Renal cortical epithelial cell (primary cell): ENCODE data around the gene ASXL2. TPM values are rescaled to one million over a fixed set of nuclear protein-coding genes. Genes with fewer than 3 reads are reported as not detected.
"Not testable (repeated sequence)": the region's sequence is repeated elsewhere in the genome, so short reads cannot be mapped to it uniquely, and the experiment has no call there.

Experiments
- DNase-seq: peaks from one replicate; pipeline ENCODE4 v3.0.0-alpha.2; 2011; ENCODE audit warnings: low read depth
- total RNA-seq: library from RNA; depleted of rRNA; stranded (reverse); fragments of >200 nt; gene quantifications from 2 replicates; pipeline ENCODE4 v1.2.3, GENCODE V29; 2014

Gene ASXL2
- total RNA-seq, 1 donor from 2014 or later: 20.1 TPM

- DNase-seq: no peak
These were observed 141.3 kb downstream of the ASXL2 start for GRCh38 chr2:25736899-25737515.

DNA sequence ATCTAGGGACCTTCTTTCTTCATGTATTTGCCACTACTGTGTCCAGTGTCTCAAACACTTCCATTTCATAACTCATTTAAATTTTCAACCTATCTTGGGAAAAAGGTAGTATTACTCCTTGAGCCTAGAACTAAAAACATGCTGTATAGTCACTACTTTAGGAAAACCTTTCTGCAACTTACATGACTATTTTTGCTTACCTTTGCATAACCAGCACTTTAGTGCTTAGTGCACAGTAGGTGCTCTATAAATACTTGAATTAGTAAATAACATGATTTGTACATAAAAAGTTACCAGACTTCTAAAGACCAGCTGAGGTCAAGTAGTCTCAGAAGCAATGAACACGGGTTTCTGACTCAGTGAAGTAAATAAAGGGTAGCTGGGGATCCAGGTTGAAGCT lies 142.5 kb downstream of the ASXL2 start:
- DNase-seq: no peak

GRCh38 chr2:25728559-25728958 lies 149.7 kb downstream of the ASXL2 start:
- DNase-seq: no peak

GRCh38 chr2:25726522-25726921 lies 151.8 kb downstream of the ASXL2 start:
- DNase-seq: no peak

GRCh38 chr2:25725877-25726276 lies 152.4 kb downstream of the ASXL2 start:
- DNase-seq: no peak

GRCh38 chr2:25724756-25725155 lies 153.5 kb downstream of the ASXL2 start:
- DNase-seq: no peak

DNA sequence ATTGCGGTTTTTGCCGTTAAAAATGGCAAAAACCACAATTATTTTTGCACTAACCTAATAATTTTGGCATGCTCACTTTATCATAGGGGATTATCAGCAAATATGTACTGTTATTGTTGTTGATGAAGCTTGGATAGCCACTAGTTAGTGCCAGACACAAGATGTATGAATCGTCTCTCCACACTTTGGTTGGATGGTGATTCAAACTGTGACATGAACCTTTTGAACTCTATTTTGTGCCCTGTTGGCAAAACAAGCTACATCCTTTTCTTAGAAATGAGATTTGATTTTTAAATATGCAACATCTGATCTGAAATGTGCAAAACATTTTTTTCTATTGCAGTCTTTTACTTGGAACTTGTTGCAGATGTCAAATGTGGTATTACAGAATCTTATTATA lies 156.1 kb downstream of the ASXL2 start:
- DNase-seq: no peak

DNA sequence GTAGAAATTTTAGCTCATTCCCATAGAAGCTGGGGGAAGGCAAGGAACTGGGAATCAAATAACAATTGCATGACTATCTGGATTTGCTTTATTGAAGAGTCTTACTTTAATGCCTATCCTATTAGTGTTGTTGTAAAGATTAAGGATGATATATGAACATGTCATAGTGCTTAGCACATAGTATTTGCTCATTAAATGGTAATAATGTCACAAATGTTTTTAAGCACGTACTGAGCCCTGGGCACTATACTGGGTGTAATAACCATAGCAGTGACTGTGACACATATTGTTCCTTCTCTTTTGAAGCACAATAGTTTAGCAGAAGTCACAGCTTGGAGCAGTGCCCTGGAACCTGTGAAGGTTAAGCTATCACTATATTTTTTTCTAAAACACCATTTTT lies 157.7 kb downstream of the ASXL2 start:
- no peak for DNase-seq

DNA sequence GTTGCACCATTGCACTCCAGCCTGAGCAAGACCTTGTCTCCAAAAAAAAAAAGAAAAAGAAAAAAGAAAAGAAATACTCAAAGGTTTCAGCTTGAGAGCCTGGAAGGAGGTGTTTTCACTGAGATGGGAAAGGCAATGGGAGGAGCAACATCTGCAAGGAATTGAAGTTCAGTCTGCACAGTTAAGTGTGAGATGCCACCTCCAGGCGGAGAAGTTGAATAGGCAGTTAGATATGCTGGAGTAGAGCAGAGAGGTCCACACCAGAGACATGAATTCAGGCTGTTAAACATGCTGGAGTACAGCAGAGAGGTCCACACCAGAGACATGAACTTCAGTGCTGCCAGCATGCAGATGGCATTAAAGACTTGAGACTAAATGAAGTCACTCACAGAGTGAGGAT lies 163.5 kb downstream of the ASXL2 start:
- peak; percentile 42 for DNase-seq

DNA sequence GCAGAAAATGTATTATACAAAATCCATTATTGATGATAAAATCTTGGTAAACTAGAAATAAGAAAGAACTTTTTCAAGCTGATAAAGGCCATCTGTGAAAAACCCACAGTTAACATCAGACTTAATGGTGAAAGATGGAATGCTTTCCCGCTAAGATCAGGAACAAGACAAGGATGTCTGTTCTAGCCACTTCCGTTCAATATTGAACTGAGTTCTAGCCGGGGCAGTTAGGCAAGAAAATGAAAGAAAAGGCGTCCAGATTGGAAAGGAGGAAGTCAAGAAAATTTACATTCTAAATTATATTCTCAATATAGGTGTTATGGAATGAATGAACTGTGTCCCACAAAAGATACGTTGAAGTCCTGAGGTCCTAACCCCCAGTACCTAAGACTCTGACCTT lies 165.8 kb downstream of the ASXL2 start:
- no peak for DNase-seq

- peak; percentile 48 for DNase-seq
These were observed 166.5 kb downstream of the ASXL2 start for GRCh38 chr2:25711675-25712354.

DNA sequence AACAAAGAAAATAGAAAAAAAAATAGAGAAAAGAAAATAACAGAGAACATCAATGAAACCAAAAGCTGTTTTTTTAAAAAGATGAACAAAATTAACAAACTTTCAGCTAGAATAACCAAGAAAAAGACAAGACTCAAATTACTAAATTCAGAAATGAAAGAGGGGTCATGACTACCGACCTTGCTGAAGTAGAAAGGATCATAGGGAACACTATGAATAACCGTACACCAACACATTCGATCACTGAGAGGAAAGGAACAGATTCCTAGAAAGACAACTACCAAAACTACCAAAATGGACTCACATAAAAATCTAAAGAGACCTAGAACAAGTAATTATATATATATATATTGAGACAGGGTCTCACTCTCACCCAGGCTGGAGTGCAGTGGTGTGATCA lies 167.5 kb downstream of the ASXL2 start:
- no peak for DNase-seq

GRCh38 chr2:25709349-25709748 lies 168.9 kb downstream of the ASXL2 start:
- no peak for DNase-seq

- no peak for DNase-seq
These were observed 170.2 kb downstream of the ASXL2 start for GRCh38 chr2:25707927-25708590.

DNA sequence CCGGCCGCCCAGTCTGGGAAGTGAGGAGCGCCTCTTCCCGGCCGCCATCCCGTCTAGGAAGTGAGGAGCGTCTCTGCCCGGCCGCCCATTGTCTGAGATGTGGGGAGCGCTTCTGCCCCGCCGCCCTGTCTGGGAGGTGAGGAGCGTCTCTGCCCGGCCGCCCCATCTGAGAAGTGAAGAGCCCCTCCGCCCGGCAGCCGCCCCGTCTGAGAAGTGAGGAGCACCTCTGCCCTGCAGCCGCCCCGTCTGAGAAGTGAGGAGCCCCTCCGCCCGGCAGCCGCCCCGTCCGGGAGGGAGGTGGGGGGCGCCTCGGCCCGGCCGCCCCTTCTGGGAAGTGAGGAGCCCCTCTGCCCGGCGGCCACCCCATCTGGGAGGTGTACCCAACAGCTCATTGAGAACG lies 172.7 kb downstream of the ASXL2 start:
- not testable (repeated sequence) for DNase-seq

DNA sequence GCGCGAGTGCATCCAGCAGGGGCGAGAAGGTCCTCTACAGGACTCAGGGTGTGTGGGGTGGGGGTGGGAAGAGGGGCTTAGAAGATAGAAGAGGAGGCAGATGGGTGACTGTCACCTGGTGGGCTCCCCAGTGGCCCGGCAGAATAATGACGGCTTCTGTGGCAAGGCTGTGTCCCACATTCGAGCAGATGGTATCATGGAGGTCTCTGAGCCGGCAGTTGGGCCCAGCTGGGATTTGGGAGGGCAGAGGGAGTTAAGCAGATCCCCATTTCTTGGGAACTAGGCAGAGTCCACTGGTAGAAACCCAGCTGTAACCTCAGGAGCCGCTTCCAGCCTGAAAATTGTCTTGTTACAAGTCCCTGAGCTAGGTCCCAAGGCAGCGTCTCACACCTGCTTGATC lies 176.5 kb downstream of the ASXL2 start:
- no peak for DNase-seq

DNA sequence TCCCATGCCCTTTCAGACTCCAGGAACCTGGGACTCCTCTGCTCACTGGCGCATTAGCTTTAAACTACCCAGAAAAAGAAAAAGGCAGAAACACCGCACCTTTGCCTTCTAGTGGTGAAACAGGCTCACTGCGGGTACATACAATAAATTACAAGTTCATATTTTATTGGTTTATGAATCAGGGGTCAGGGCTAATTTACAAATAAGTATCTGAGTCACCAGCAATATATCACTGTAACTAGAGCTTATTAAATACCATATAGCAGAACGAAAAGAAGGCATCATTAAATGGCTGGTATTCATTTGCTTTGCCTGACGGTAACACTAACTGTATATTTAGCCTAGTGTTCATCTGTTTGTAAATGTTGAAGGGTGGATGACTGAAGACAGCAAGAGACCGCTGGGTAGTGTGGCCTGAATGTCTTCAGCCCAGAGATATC lies 178.0 kb downstream of the ASXL2 start:
- DNase-seq: peak; percentile 31

- DNase-seq: no peak
These were observed 179.1 kb downstream of the ASXL2 start for GRCh38 chr2:25699216-25699615.

DNA sequence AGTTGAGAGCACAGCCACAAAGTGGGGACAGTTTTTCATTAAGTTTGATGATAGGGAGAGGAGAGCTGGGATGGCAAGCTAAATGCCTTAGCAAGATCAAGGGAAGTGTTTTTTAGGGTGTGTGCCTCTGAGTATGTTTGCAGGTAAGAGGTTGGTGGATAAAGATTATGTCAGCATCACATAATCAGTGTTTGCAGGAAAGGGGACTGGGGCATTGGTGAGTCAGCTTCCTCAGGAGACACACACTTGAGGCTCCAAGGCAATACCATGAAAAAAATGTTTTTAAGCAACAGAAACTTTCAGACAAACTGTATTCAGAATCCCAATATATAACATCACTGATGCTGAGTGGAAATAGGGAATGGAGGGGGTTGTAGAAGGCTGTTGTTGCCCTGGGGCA lies 179.5 kb downstream of the ASXL2 start:
- peak; percentile 37 for DNase-seq

- DNase-seq: no peak
These were observed 180.5 kb downstream of the ASXL2 start for GRCh38 chr2:25697559-25698341.

DNA sequence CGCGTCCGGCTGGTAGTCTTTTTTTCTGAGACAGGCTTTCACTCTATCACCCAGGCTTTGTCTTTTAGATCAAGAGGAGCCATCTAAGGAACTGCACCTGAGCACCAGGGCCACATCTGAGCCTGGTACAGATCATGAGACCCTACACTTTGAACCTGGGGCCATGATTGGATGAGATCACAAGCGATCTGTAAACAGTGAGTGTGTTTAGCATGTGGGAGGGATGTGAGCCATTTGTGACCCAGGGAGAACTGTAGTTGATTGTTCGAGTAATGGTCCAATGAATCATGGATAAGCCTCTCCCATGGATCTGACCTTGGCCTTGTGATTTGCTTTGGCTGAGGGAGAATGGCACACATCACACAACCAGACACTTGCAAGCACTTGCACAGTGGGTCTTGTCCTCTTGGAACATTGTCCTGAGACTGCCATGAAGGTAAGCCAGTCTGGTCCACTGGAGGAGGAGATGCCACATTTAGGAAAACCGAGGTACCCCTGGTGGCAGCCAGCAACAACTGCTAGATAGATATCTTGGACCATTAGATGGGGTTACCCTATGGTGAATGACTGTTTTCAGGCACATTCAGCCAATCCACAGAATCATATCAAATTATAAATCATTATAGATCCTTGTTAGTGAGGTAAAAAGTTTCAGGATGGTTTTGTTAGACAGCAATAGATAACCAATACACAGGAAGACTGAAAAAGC lies 185.4 kb downstream of the ASXL2 start:
- DNase-seq: no peak

DNA sequence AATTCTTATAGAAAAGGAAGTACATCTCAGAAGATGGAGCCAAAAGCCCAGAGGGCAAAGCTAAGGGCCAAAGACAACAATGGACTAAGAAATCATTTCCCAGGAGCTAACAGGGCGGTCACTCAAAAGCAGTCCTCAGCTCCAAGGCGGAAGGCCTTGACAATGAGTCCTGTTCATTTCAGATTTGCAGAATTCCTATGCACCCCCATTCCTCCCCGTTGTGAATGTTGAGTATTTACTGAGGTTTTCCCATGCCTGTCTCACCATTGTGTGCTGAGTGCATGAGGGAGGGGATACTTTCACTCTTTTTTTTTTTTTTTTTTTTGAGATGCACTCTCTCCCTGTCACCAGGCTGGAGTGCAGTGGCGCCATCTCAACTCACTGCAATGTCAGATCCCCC lies 186.1 kb downstream of the ASXL2 start:
- peak; percentile 54 for DNase-seq
